ENCODE data around the gene FAR2. TPM values are rescaled to one million over a fixed set of nuclear protein-coding genes. Genes with fewer than 3 reads are reported as not detected.

The FAR2 gene
- total RNA-seq, 2 experiments from 2014 or later = 0.53 to 1.6 TPM

DNA sequence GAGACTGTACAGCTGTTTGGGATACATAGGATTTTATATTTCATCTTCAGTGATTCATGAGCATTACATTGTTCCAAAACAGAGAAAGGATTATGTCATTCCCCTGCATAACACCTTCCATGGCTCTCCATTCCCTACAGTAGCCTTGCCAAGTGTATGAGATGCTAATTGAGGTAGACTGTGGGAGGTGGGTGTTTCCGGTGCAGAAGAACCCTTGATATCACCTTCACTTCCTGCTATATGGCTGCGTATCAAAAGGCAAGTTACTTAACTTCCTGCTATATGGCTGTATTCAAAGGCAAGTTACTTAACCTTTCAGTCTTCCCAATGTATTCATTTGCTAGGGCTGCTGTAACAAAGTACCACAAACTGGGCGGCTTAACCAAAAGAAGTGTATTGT, 11.2 kb downstream of the FAR2 start:
- peak; percentile 71 for ATAC-seq (ENCODE audit: poor library complexity)
- H3K9me3 ChIP-seq (ENCODE audit: control insufficient read depth in 1 of 2, insufficient read depth in 1 of 2, low read length in 2 of 2) = no peaks in the 10 kb centered on the region
- no peaks in the 10 kb centered on the region for H3K27me3 ChIP-seq (ENCODE audit: control insufficient read depth in 1 of 2, insufficient read depth in 2 of 2, low read length in 2 of 2)
- Mint-ChIP-seq H3K36me3 (ENCODE audit: low read depth) (no peaks in the 10 kb centered on the region), H3K4me3 (no peak overlapping the region), H3K9me3 (peaks cover 8% of the 10 kb centered on the region), H3K27ac (no peak overlapping the region), H3K4me1 (ENCODE audit: low read depth) (peaks cover 26% of the 10 kb centered on the region), H3K27me3 (no peaks in the 10 kb centered on the region)
- CTCF ChIA-PET = no interaction called here
- no peak overlapping the region for H3K4me3 ChIP-seq (ENCODE audit: low read length)
- POLR2A ChIA-PET = no interaction called here
- TF ChIP-seq CTCF (IDR thresholded peaks at IDR 0.05) = no peak
- no peak overlapping the region for H3K27ac ChIP-seq (ENCODE audit: low read depth in 1 of 2, low read length in 2 of 2)
- H3K36me3 ChIP-seq (ENCODE audit: insufficient read depth, low read length) = no peaks in the 10 kb centered on the region
- peak in 5 of 14 experiments; percentile 2 to 59 (median 28) for DNase-seq
- peaks cover 16% of the 10 kb centered on the region for H3K4me1 ChIP-seq (ENCODE audit: insufficient read depth, low read length)
- intact Hi-C loops (cut with DNase I, micrococcal nuclease) = no loop called here

- ChIA-PET CTCF (no interaction called here), POLR2A (no interaction called here)
- H3K4me3 ChIP-seq (ENCODE audit: low read length) = no peak overlapping the region
- no peaks in the 10 kb centered on the region for H3K27me3 ChIP-seq (ENCODE audit: control insufficient read depth in 1 of 2, insufficient read depth in 2 of 2, low read length in 2 of 2)
- Mint-ChIP-seq H3K27me3 (no peaks in the 10 kb centered on the region), H3K9me3 (peaks cover 8% of the 10 kb centered on the region), H3K27ac (no peak overlapping the region), H3K36me3 (ENCODE audit: low read depth) (no peaks in the 10 kb centered on the region), H3K4me1 (ENCODE audit: low read depth) (peaks cover 27% of the 10 kb centered on the region), H3K4me3 (no peak overlapping the region)
- intact Hi-C loops (cut with DNase I, micrococcal nuclease) = no loop called here
- H3K9me3 ChIP-seq (ENCODE audit: control insufficient read depth in 1 of 2, insufficient read depth in 1 of 2, low read length in 2 of 2) = no peaks in the 10 kb centered on the region
- TF ChIP-seq CTCF (IDR thresholded peaks at IDR 0.05) = no peak
- peaks cover 16% of the 10 kb centered on the region for H3K4me1 ChIP-seq (ENCODE audit: insufficient read depth, low read length)
- DNase-seq (no peak), ATAC-seq (ENCODE audit: poor library complexity) (no peak)
- no peak overlapping the region for H3K27ac ChIP-seq (ENCODE audit: low read depth in 1 of 2, low read length in 2 of 2)
- no peaks in the 10 kb centered on the region for H3K36me3 ChIP-seq (ENCODE audit: insufficient read depth, low read length)
Observed at GRCh38 chr12:29163146-29163545, 14.1 kb downstream of the FAR2 start.

DNA sequence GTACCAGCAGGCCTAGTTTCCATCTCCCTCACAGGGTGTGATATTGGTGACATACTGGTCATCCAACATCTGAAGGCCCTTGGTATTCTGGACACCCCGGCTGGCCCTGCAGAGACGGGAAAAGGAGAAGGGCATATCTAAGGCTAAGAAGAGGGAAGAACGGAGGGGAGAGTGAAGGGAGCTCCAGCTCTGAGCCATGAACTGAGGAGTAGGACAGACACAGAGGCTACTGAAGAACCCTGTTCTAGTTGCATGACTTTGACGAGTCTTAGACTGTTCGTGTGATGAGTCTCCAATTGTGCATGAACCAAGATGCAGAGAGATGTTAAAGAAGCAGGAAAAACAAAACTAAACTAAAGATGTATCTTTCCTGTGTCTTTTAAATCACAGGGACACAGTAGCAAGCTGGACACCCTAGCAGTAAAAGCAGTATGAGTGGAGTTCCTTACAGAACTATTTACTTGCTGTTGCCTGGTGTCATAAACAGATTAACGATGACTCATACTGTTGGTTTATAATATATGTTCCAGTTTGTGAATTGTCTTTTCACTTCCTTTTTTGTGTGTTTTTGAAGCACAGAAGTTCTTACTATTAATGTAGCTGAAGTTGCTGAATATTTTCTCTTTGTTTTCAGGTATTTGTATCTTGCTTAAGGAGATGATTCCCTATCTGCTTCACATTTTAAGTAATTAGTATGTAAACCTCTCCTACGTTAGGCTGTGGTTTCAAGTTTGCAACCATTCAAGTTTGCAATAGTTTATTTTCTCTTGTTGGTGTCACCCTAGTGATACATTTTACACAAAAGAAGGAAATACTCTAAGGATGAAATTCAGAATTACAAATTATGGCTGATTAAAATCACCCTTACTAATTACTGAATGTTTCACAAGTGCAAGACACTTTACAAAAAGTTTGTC, 15.7 kb downstream of the FAR2 start:
- peak overlapping the region in 1 of 2 donors; percentile 59 for H3K27ac ChIP-seq (ENCODE audit: low read depth in 1 of 2, low read length in 2 of 2)
- CTCF ChIA-PET = no interaction called here
- Mint-ChIP-seq H3K36me3 (ENCODE audit: low read depth) (no peaks in the 10 kb centered on the region), H3K9me3 (peaks cover 7% of the 10 kb centered on the region), H3K4me1 (ENCODE audit: low read depth) (peaks cover 20% of the 10 kb centered on the region), H3K27ac (no peak overlapping the region), H3K27me3 (no peaks in the 10 kb centered on the region), H3K4me3 (no peak overlapping the region)
- ATAC-seq (ENCODE audit: poor library complexity) (peak; percentile 61), DNase-seq (peak in 3 of 14 experiments; percentile 49 to 64 (median 56))
- intact Hi-C loops (cut with DNase I, micrococcal nuclease) = no loop called here
- H3K4me3 ChIP-seq (ENCODE audit: low read length) = no peak overlapping the region
- no peaks in the 10 kb centered on the region for H3K27me3 ChIP-seq (ENCODE audit: control insufficient read depth in 1 of 2, insufficient read depth in 2 of 2, low read length in 2 of 2)
- H3K9me3 ChIP-seq (ENCODE audit: control insufficient read depth in 1 of 2, insufficient read depth in 1 of 2, low read length in 2 of 2) = no peaks in the 10 kb centered on the region
- no peaks in the 10 kb centered on the region for H3K36me3 ChIP-seq (ENCODE audit: insufficient read depth, low read length)
- POLR2A ChIA-PET = no interaction called here
- TF ChIP-seq CTCF (IDR thresholded peaks at IDR 0.05) = no peak
- H3K4me1 ChIP-seq (ENCODE audit: insufficient read depth, low read length) = peaks cover 13% of the 10 kb centered on the region

All from CD4-positive, alpha-beta T cell (primary cell).